GM12878 (cell line): Measurements from ENCODE around the gene DYNLL1. TPM values are rescaled to one million over a fixed set of nuclear protein-coding genes. Genes with fewer than 3 reads are reported as not detected.

Source experiments
- ATAC-seq: fragments of 200-7000 bp; cut with Tn5 transposase; 3 replicates; pipeline ENCODE4 v1.9.1; 2020; ENCODE audit warnings: mild to moderate bottlenecking, moderate library complexity
- BruUV-seq: library from RNA; stranded (reverse); fragments of 400-500 nt; replicated peaks from 2 replicates; lab custom pipeline; 2021; lab: Mats Ljungman, UMichigan
- CTCF ChIA-PET: fragments of 300-600 bp; sonication (Branson Sonifier 250); formaldehyde crosslinking; extraction: SDS; loops from one replicate; lab custom pipeline; 2021; ENCODE audit warnings: inconsistent platforms; lab: Yijun Ruan, JAX
- POLR2A ChIA-PET: fragments of 350-600 bp; formaldehyde crosslinking; extraction: SDS; loops from one replicate; lab custom pipeline; 2021; ENCODE audit warnings: inconsistent platforms; lab: Charles Lee
- RAD21 ChIA-PET: fragments of 300-600 bp; sonication (Branson Sonifier 250); formaldehyde crosslinking; loops from one replicate; lab custom pipeline; 2023; ENCODE audit warnings: antibody characterized with exemption; ENCODE audit not compliant: unreplicated experiment; lab: Charles Lee
- SMC1A ChIA-PET: fragments of 300-600 bp; sonication (Branson Sonifier 250); formaldehyde crosslinking; loops from one replicate; lab custom pipeline; 2023; ENCODE audit not compliant: unreplicated experiment, uncharacterized antibody; lab: Charles Lee
- DNase-seq: peaks from one replicate; pipeline ENCODE4 v3.0.0-alpha.2; 2011; ENCODE audit warnings: low read depth, low spot score
- FAIRE-seq: peaks from 3 replicates; lab custom pipeline; 2011; peaks lifted over from hg19 to GRCh38; lab: Jason Lieb, UNC
- H2AFZ ChIP-seq: 2 replicates; pipeline ENCODE4 v1.6.0; 2011; ENCODE audit warnings: low read depth, low read length, control low read depth; ENCODE audit not compliant: control insufficient read depth
- H3K27ac ChIP-seq: 2 replicates; pipeline ENCODE4 v1.5.1; 2011; ENCODE audit warnings: control low read depth; ENCODE audit not compliant: control insufficient read depth, insufficient read depth
- H3K27me3 ChIP-seq, 2 experiments: replicated peaks in 1 of 2; 2 replicates each; pipeline versions ENCODE4 v1.6.0 to v1.6.1; 2011; ENCODE audit warnings: low read length in 1 of 2; ENCODE audit not compliant: control insufficient read depth in 2 of 2, insufficient read depth in 2 of 2
- H3K36me3 ChIP-seq, 2 experiments: 2 replicates each; pipeline ENCODE4 v1.5.1; 2011; ENCODE audit warnings: low read length in 1 of 2; ENCODE audit not compliant: control insufficient read depth in 2 of 2, insufficient read depth in 2 of 2
- H3K4me1 ChIP-seq: 2 replicates; pipeline ENCODE4 v1.6.1; 2011; ENCODE audit warnings: mild to moderate bottlenecking, low read length, moderate library complexity, mixed read lengths; ENCODE audit not compliant: control insufficient read depth, insufficient read depth
- H3K4me2 ChIP-seq: 2 replicates; pipeline ENCODE4 v1.6.0; 2011; ENCODE audit warnings: control low read depth; ENCODE audit not compliant: control insufficient read depth, insufficient read depth
- H3K4me3 ChIP-seq: fragments of 200-600 bp; sonication (generic); 2 replicates; pipeline ENCODE4 v1.5.1; 2016
- H3K79me2 ChIP-seq: 2 replicates; pipeline ENCODE4 v1.6.0; 2011; ENCODE audit warnings: low read length; ENCODE audit not compliant: control insufficient read depth, insufficient read depth
- H3K9ac ChIP-seq: 2 replicates; pipeline ENCODE4 v1.8.0; 2011; ENCODE audit warnings: low read length, control low read depth, mixed read lengths; ENCODE audit not compliant: control insufficient read depth, insufficient read depth
- H3K9me3 ChIP-seq: replicated peaks from 3 replicates; pipeline ENCODE4 v1.5.1; 2011; ENCODE audit warnings: mild to moderate bottlenecking, low read length; ENCODE audit not compliant: control insufficient read depth, insufficient read depth
- H4K20me1 ChIP-seq: 2 replicates; pipeline ENCODE4 v1.6.0; 2011; ENCODE audit not compliant: control insufficient read depth, insufficient read depth
- ASH2L ChIP-seq: fragments of 300-600, 200-600 bp; sonication (generic); IDR thresholded peaks from 2 replicates; pipeline ENCODE4 v1.6.1; 2017; ENCODE audit warnings: low read depth, mild to moderate bottlenecking, borderline replicate concordance
- CBFB ChIP-seq: IDR thresholded peaks from 2 replicates; pipeline ENCODE4 v1.6.1; 2016; ENCODE audit warnings: antibody characterized with exemption, low read depth
- CREM ChIP-seq: IDR thresholded peaks from 2 replicates; pipeline ENCODE4 v1.6.1; 2014; ENCODE audit warnings: antibody characterized with exemption, low read depth
- MEF2B ChIP-seq: fragments of 450-650 bp; IDR thresholded peaks from 2 replicates; pipeline ENCODE4 v1.6.1; 2018; ENCODE audit warnings: mild to moderate bottlenecking, moderate library complexity; ENCODE audit not compliant: partially characterized antibody, poor library complexity, severe bottlenecking
- MYC ChIP-seq: IDR thresholded peaks from 2 replicates; pipeline ENCODE4 v1.6.1; 2011; ENCODE audit warnings: mild to moderate bottlenecking, low read length, moderate library complexity, inconsistent platforms; ENCODE audit not compliant: insufficient read depth, insufficient replicate concordance, insufficient read length, severe bottlenecking
- NFYB ChIP-seq: IDR thresholded peaks from 2 replicates; pipeline ENCODE4 v1.6.1; 2011; ENCODE audit warnings: low read depth, mild to moderate bottlenecking, low read length, improper control_type of control experiment, moderate library complexity; ENCODE audit not compliant: insufficient read depth
- NKRF ChIP-seq: fragments of 450-650 bp; conservative IDR thresholded peaks from 2 replicates; pipeline ENCODE4 v1.6.1; 2017; ENCODE audit warnings: mild to moderate bottlenecking, moderate library complexity
- NRF1 ChIP-seq: conservative IDR thresholded peaks from 2 replicates; pipeline ENCODE4 v1.6.1; 2011; ENCODE audit warnings: mild to moderate bottlenecking, low read depth, low read length, improper control_type of control experiment
- PAX8 ChIP-seq: fragments of 450-650 bp; IDR thresholded peaks from 2 replicates; pipeline ENCODE4 v1.6.1; 2017; ENCODE audit warnings: mild to moderate bottlenecking, moderate library complexity
- RAD51 ChIP-seq: fragments of 450-650 bp; IDR thresholded peaks from 2 replicates; pipeline ENCODE4 v1.6.1; 2016; ENCODE audit warnings: moderate library complexity, mild to moderate bottlenecking, inconsistent platforms
- RB1 ChIP-seq: fragments of 450-650 bp; formaldehyde crosslinking; IDR thresholded peaks from 2 replicates; pipeline ENCODE4 v1.6.1; 2017; ENCODE audit warnings: mild to moderate bottlenecking, borderline replicate concordance
- SREBF2 ChIP-seq: IDR thresholded peaks from 2 replicates; pipeline ENCODE4 v1.6.1; 2012; ENCODE audit warnings: mild to moderate bottlenecking, low read length
- ZBED1 ChIP-seq: IDR thresholded peaks from 2 replicates; pipeline ENCODE4 v1.6.1; 2016; ENCODE audit warnings: borderline replicate concordance
- ZBTB33 ChIP-seq: fragments of 450-650 bp; IDR thresholded peaks from 2 replicates; pipeline ENCODE4 v1.6.1; 2017; ENCODE audit warnings: mild to moderate bottlenecking
- ZNF274 ChIP-seq: IDR thresholded peaks from one replicate; pipeline ENCODE4 v1.8.0; 2011; ENCODE audit not compliant: insufficient read length, insufficient read depth
- WGBS: methylation state at CpG from one replicate; pipeline ENCODE4 v1.1.6; 2016; ENCODE audit warnings: low lambda C conversion rate; ENCODE audit not compliant: insufficient replicate concordance, insufficient coverage; ENCODE audit errors: missing lambda C conversion rate; 5-methylcytosine and 5-hydroxymethylcytosine counted together
- in situ Hi-C: fragments of 300-500 bp; cut with MboI; formaldehyde crosslinking; loops from 9 replicates; pipeline ENCODE4 v1.14.3; 2018; ENCODE audit warnings: mixed read lengths
- intact Hi-C: fragments of 100-400 bp; cut with micrococcal nuclease; formaldehyde crosslinking; loops from one replicate; pipeline ENCODE4 v1.14.2; 2022; ENCODE audit not compliant: unreplicated experiment
- polyA plus RNA-seq, 11 experiments: library from polyadenylated mRNA; depleted of rRNA in 4 of 11; unstranded in 6 of 11; stranded (reverse) in 5 of 11; fragments of >200 nt; fragmentation: Nextera tagmentation in 4 of 11; fragmentation: Illumina TruSeq in 1 of 11; extraction: Ambion mirVana in 4 of 11; extraction: Trizol in 1 of 11; gene quantifications; 1 replicate in 1 of 11; 2 replicates in 10 of 11; pipeline versions ENCODE4 v1.2.1 to v1.2.3, GENCODE V29; 2011 to 2016; ENCODE audit warnings: inconsistent platforms in 2 of 11, missing spikeins in 2 of 11, low read depth in 1 of 11
- total RNA-seq, 4 experiments: library from RNA; depleted of rRNA in 3 of 4; stranded (reverse); fragments of >200 nt in 3 of 4; fragmentation: Illumina TruSeq in 1 of 4; extraction: Trizol in 1 of 4; gene quantifications; 2 replicates each; pipeline versions ENCODE4 v1.2.1 to v1.2.3, GENCODE V29; 2013 to 2021
- TF ChIP-seq, protein P1 (sequence below): fragments of 450-650 bp; IDR thresholded peaks from 2 replicates; pipeline ENCODE4 v1.6.1; 2016; ENCODE audit warnings: mild to moderate bottlenecking, moderate library complexity, borderline replicate concordance

Gene DYNLL1
- total and polyA plus RNA-seq, 10 of the 15 experiments (the other 5 are each of a cell fraction or from before 2014, with no cell fraction given) = 239 to 796 (median 379) TPM

DNA sequence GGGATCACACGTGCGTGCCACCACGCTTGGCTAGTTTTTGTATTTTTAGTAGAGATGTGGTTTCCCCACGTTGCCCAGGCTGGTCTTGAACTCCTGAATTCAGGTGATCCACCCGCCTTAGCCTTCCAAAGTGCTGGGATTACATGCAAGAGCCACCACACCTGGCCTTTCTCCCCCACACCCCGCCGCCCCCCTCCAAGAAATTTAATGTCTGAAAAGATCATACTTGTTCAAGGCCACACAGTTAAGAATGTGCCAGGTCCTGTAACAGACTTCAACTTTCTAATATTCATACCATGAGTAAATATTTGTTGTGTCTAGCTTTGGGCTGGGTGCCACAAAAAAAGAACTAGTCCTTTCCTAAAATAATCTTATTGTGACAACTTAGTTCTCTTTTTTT lies 40.6 kb upstream of the DYNLL1 start:
- in situ Hi-C loops = no loop called here
- no peak for FAIRE-seq
- H3K9ac ChIP-seq = no peak overlapping the region
- WGBS = 83% methylated on average over 7 of the region's 7 CpGs
- H3K4me2 ChIP-seq = no peak overlapping the region
- BruUV-seq = no TSS peak
- DNase-seq = no peak
- ChIA-PET POLR2A (interaction anchor here (0.6 kb wide), 1 partner anchor 39 kb away, joined by 3 read pairs; no protein-coding TSS in a partner anchor), SMC1A (interaction anchor here (0.6 to 2.4 kb wide), 2 partner anchors 13 to 106 kb away, joined by 3 to 5 read pairs; no protein-coding TSS in a partner anchor), RAD21 (no interaction called here), CTCF (interaction anchor here (0.6 to 4.3 kb wide), 4 partner anchors 12 to 48 kb away, joined by 3 to 39 read pairs (median 6); partner anchors contain the start of gene SRSF9)
- H3K9me3 ChIP-seq = no peaks in the 10 kb centered on the region
- no peaks in the 10 kb centered on the region for H3K4me1 ChIP-seq
- no peak overlapping the region for H3K4me3 ChIP-seq
- no peak overlapping the region for H2AFZ ChIP-seq
- intact Hi-C loops = no loop called here
- no peaks in the 10 kb centered on the region for H3K27me3 ChIP-seq
- H3K79me2 ChIP-seq = no peaks in the 10 kb centered on the region
- ATAC-seq = no peak
- no peak overlapping the region for H3K27ac ChIP-seq
- H3K36me3 ChIP-seq = peaks cover 14 to 34% of the 10 kb centered on the region in 2 experiments
- no peaks in the 10 kb centered on the region for H4K20me1 ChIP-seq
- TF ChIP-seq NKRF (no peak), RAD51 (no peak), ZBED1 (no peak), SREBF2 (no peak), CBFB (no peak), MEF2B (no peak), MYC (no peak), PAX8 (no peak), RB1 (no peak), ZBTB33 (no peak), NRF1 (no peak), NFYB (no peak), ZNF274 (no peak), ASH2L (no peak), CREM (no peak)
- TF ChIP-seq, protein P1, sequence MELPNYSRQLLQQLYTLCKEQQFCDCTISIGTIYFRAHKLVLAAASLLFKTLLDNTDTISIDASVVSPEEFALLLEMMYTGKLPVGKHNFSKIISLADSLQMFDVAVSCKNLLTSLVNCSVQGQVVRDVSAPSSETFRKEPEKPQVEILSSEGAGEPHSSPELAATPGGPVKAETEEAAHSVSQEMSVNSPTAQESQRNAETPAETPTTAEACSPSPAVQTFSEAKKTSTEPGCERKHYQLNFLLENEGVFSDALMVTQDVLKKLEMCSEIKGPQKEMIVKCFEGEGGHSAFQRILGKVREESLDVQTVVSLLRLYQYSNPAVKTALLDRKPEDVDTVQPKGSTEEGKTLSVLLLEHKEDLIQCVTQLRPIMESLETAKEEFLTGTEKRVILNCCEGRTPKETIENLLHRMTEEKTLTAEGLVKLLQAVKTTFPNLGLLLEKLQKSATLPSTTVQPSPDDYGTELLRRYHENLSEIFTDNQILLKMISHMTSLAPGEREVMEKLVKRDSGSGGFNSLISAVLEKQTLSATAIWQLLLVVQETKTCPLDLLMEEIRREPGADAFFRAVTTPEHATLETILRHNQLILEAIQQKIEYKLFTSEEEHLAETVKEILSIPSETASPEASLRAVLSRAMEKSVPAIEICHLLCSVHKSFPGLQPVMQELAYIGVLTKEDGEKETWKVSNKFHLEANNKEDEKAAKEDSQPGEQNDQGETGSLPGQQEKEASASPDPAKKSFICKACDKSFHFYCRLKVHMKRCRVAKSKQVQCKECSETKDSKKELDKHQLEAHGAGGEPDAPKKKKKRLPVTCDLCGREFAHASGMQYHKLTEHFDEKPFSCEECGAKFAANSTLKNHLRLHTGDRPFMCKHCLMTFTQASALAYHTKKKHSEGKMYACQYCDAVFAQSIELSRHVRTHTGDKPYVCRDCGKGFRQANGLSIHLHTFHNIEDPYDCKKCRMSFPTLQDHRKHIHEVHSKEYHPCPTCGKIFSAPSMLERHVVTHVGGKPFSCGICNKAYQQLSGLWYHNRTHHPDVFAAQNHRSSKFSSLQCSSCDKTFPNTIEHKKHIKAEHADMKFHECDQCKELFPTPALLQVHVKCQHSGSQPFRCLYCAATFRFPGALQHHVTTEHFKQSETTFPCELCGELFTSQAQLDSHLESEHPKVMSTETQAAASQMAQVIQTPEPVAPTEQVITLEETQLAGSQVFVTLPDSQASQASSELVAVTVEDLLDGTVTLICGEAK = no peak
